Fibroblast of skin of abdomen (primary cell): Measurements from ENCODE around the gene NDUFAF2.
A peak's percentile ranks its signal among the peaks of the same experiment; 100 is the strongest.

ENCODE experiments used
- DNase-seq: peaks from one replicate; pipeline ENCODE4 v3.0.0-alpha.2; 2013

Gene NDUFAF2

GRCh38 chr5:61130289-61130688, 185.3 kb downstream of the NDUFAF2 start:
- no peak for DNase-seq

DNA sequence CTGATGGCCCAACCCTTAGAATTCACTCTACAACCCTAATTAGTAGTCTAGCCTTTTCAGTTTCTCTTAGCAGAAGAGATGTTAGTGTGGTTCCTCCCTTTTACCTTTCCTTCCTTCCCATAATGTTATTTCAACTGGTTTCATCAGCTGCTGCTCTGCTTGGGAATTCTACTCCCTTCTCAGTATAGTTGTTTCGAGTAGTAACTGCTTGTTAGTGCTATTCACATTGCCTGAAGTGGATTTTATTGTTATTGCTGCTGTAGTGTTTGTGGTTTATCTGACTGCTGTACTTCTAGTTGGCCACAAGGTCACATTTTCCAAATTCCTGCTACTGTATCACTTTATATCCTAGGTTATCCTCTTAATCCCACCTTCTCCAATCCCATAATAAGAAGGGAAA, 187.6 kb downstream of the NDUFAF2 start:
- peak; percentile 72 for DNase-seq

- DNase-seq, result no peak
Measured at GRCh38 chr5:61137835-61138234, 192.8 kb downstream of the NDUFAF2 start.

DNA sequence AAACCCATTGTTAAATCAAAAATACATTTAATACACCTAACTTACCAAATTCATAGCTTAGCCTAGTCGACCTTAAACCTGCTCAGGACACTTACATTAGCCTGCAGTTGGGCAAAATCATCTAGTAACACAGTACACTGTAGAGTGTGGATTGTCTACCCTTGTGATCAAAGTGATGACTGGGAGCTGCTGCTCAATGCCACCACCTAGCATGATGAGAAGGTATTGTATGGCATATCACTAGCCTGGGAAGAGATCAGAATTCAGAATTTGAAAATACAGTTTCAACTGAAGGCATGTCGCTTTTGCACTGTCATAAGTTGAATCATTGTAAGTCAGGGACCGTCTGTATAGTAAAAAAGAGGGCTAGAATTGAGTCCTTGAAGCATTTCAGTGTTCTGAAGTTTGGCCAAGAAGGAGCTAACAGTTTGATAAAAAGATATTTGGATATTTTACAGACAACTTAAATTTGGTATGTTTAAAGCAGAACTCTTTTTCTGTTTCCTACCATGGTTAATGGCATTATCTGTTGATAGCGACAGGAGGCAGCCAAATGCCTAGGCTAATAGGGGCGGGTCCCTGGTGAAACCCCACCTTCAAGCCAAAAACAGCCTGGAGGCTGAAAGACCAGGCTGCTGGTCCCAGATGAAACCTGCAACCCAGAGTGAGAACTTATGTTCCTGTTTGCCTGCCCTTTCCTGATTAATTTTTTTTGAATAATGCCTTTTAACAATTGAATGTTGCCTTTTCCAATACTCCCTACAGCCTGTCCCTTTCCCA, 194.3 kb downstream of the NDUFAF2 start:
- DNase-seq, result no peak

GRCh38 chr5:61139931-61140330, 194.9 kb downstream of the NDUFAF2 start:
- DNase-seq, result no peak

- no peak for DNase-seq
Measured at GRCh38 chr5:61141801-61142200, 196.8 kb downstream of the NDUFAF2 start.

DNA sequence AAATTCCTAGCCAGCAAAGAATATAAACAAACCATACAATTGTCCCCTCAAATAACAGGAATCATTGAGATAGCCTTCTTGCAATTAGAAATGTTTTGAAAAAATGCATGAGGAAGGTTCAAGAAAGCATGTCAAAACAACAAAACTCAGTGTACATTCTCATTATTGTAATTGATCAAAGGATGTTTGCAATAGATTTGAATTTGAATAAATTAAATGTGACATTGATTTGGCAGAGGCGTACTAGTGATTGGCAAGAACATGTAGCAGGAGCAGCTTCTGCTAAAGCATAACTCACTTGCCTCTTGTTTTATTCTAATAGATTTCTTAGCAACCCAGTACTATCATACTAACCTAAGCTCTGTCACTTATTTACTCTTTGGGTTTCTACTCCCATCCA, 197.4 kb downstream of the NDUFAF2 start:
- no peak for DNase-seq

DNA sequence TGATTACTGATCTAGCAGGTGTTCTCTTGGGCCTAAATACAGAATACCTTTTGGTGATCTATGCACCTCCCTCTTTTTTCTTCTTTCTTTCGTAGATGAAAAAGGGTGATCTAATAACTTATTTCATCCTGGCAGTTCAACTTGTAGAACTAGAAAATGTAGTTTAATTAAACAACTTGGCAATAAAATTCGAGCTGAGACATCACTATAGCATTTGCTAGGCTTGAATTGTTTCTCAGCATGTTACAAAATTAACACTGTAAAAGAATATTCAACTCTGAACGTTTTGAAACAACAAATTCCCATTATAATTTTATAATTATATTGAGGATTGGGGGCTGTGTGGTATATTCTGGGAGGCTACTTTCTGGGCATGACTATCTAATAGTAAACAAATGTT, 197.8 kb downstream of the NDUFAF2 start:
- no peak for DNase-seq

GRCh38 chr5:61148515-61148914, 203.5 kb downstream of the NDUFAF2 start:
- no peak for DNase-seq

- no peak for DNase-seq
Measured at GRCh38 chr5:61151893-61152292, 206.9 kb downstream of the NDUFAF2 start.

- DNase-seq, result no peak
Measured at GRCh38 chr5:61159070-61159469, 214.1 kb downstream of the NDUFAF2 start.

- no peak for DNase-seq
Measured at GRCh38 chr5:61159836-61160235, 214.8 kb downstream of the NDUFAF2 start.

GRCh38 chr5:61160497-61160896, 215.5 kb downstream of the NDUFAF2 start:
- no peak for DNase-seq

- DNase-seq, result peak; percentile 89
Measured at GRCh38 chr5:61162010-61162831, 217.2 kb downstream of the NDUFAF2 start, which contains the start of gene SMIM15. Gene SMIM15 (minus strand): TSS chr5:61162468. CDS start chr5:61160171, 2,297 bp downstream.

- DNase-seq, result peak; percentile 13
Measured at GRCh38 chr5:61162832-61163567, 218.0 kb downstream of the NDUFAF2 start.

DNA sequence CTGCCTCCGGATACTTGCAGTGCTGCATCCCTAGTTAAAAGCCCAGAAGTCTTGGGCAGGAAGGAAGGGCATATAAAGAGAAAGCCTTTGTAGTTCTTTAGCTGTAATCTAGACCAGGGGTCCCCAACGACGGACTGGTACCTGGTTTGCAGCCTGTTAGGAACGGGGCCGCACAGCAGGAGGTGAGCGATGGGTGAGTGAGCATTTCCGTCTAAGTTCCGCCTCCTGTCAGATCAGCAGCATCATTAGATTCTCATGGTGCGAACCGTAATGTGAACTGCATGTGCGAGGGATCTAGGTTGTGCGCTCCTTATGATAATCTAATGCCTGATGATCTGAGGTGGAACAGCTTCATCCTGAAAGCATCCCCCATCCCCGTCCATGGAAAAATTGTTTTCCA, 218.9 kb downstream of the NDUFAF2 start:
- DNase-seq, result no peak

DNA sequence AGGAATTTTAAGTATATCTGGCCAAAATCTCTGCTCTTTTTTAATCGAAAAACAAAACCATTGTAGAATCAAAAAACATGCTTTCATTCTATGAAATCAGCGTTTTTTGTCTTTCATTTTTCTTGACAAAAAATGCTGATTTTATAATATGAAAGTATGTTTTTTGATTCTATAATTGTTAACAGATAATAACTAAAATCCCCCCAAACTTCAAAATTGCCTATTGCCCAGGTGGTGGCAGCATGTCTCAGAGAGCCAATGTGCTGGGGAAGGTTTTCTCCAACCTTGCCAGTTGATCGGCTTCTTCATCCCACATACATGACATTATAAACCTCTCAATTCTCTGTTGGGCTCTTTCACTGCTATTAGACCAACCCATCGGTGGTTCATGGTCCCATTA, 222.4 kb downstream of the NDUFAF2 start:
- peak; percentile 61 for DNase-seq

GRCh38 chr5:61168951-61169350, 223.9 kb downstream of the NDUFAF2 start:
- no peak for DNase-seq

GRCh38 chr5:61171479-61171878, 226.5 kb downstream of the NDUFAF2 start:
- DNase-seq, result no peak

DNA sequence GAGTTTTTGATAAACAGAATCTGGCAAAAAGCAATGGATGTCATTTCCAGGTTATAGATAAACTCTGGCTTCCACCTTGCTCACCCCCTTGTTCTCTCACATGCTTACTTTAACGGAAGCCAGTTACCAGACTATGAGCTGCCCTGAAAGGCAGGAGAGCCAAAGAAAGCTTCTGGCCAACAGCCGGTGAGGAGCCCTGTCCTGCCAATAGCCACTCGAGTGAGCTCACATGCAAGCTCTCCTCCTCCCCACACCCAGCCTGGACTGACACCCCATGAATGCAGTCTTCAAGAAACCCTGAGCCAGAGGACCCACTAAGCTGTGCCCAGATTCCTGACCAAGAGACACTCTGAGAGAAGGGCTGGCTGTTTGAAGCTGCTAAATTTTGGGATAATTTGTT, 231.6 kb downstream of the NDUFAF2 start:
- no peak for DNase-seq

DNA sequence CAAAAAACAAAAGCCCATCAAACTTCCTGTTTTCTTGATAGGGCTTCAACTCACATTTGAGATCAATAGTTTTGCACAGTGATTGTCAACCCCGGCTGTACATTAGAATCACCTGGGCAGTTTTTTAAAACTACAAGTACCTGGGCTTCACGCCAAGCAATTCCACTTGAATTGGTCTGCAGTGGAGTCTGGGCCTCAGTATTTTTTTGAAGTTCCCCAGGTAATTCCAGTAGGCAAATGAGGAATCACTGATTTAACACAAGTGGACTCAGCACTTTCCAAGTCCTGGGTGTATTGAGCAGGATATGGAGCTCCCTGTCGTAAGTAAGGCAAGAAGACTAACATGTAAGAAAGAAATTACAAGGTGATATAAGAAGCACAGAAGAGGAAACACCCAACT, 232.1 kb downstream of the NDUFAF2 start:
- DNase-seq, result no peak

GRCh38 chr5:61177716-61178115, 232.7 kb downstream of the NDUFAF2 start:
- no peak for DNase-seq

DNA sequence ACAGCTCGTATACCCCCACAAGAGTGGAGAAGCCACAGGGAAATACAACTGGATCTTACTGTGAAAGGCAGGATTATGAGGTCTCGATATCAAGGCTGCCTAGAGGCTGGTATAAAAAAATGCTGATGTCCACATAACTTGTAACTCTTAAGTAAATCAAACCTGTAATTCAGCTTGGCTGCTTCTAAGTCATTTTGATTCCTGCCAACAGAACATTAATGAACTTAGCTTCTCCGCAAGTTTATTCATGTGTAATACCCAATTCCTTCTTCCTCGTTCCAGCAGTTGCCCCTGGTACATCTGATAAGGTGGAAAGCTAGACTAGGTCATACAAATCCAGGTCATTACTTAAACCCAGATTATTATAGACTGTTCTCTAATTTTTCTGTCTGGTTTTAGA, 233.7 kb downstream of the NDUFAF2 start:
- no peak for DNase-seq
